Measurements from ENCODE around the gene RBM33. TPM values are rescaled to one million over a fixed set of nuclear protein-coding genes. Genes with fewer than 3 reads are reported as not detected.

The RBM33 gene
- total RNA-seq, result 10 to 100 TPM; 40.4 to 49.3 (median 43.7) TPM
- polyA plus RNA-seq, result 10 to 100 TPM; 11.6 to 24.5 (median 11.7) TPM
- long read RNA-seq, donor 1, transcript RBM33-201 (6 exons, 1,404 nt), result major isoform, 5 of 17 reads
- long read RNA-seq, donor 1, partial matches to known transcripts, result 4 of 17 reads
- long read RNA-seq, donor 1, other reads (novel, unspliced or antisense), result 7 of 17 reads
- long read RNA-seq, donor 2, transcript RBM33-201 (6 exons, 1,404 nt), result major isoform, 20 of 37 reads
- long read RNA-seq, donor 2, partial matches to known transcripts, result 8 of 37 reads
- long read RNA-seq, donor 2, other reads (novel, unspliced or antisense), result 8 of 37 reads

GRCh38 chr7:155644178-155644970, at the start of gene RBM33:
RBM33 (plus strand) TSS chr7:155644661; CDS start chr7:155644877, 216 bp downstream.
- Histone ChIP-seq H3K4me3 (peak within 1 kb of the TSS; percentile 99), H3K4me1 (peaks cover 21% of the 10 kb centered on the region), H3K27me3 (ENCODE audit: insufficient read depth in 3 of 3, low read length in 2 of 3) (no peaks in the 10 kb centered on the region), H3K9me3 (peaks cover 13% of the 10 kb centered on the region), H3K27ac (peak within 1 kb of the TSS; percentile 98), H3K36me3 (ENCODE audit: insufficient read depth in 1 of 2, low read depth in 1 of 2) (peaks cover 6 to 43% of the 10 kb centered on the region in 2 donors)
- intact Hi-C loops (cut with DNase I), result loop anchor here (5.0 to 10.0 kb wide), 2 partner anchors 47 to 90 kb away; no protein-coding TSS in a partner anchor
- 0% methylated on average over 60 to 85 of the region's 85 CpGs for WGBS, 3 donors
- peak; percentile 91 to 94 (median 92) for ATAC-seq
- DNase-seq, result peak; percentile 79 to 86
- TF ChIP-seq CTCF (IDR thresholded peaks at IDR 0.05), result no peak

GRCh38 chr7:155594961-155595366, 49.5 kb upstream of the RBM33 start:
- H3K27me3 ChIP-seq (ENCODE audit: insufficient read depth in 3 of 3, low read length in 2 of 3), result peaks cover 0 to 2% (median 0%) of the 10 kb centered on the region in 3 donors
- H3K4me1 ChIP-seq, result peaks cover 3% of the 10 kb centered on the region
- ATAC-seq, result no peak
- 25 to 41% (median 28%) methylated on average over 3 of the region's 3 CpGs for WGBS, 3 donors
- no peak for DNase-seq
- H3K9me3 ChIP-seq, result no peaks in the 10 kb centered on the region
- no peak overlapping the region for H3K4me3 ChIP-seq
- no peak overlapping the region for H3K27ac ChIP-seq
- no peaks in the 10 kb centered on the region for H3K36me3 ChIP-seq (ENCODE audit: insufficient read depth in 1 of 2, low read depth in 1 of 2)
- intact Hi-C loops (cut with DNase I), result loop anchor here (5.0 kb wide), 2 partner anchors 47 to 172 kb away; partner anchors contain the start of gene RBM33 (in 1 of the 2)
- TF ChIP-seq CTCF (IDR thresholded peaks at IDR 0.05), result no peak

- Histone ChIP-seq H3K27me3 (ENCODE audit: insufficient read depth in 3 of 3, low read length in 2 of 3) (peaks cover 0 to 7% (median 2%) of the 10 kb centered on the region in 3 donors), H3K27ac (no peak overlapping the region), H3K9me3 (no peaks in the 10 kb centered on the region), H3K4me3 (no peak overlapping the region), H3K4me1 (peaks cover 3% of the 10 kb centered on the region), H3K36me3 (ENCODE audit: insufficient read depth in 1 of 2, low read depth in 1 of 2) (no peaks in the 10 kb centered on the region)
- WGBS, 3 donors, result 76 to 81% (median 79%) methylated on average over 1 of the region's 1 CpG
- no peak for DNase-seq
- intact Hi-C loops (cut with DNase I), result loop anchor here (2.0 to 5.0 kb wide), 4 partner anchors 45 to 171 kb away; partner anchors contain the start of gene RBM33 (in 1 of the 2)
- no peak for TF ChIP-seq CTCF (IDR thresholded peaks at IDR 0.05)
- ATAC-seq, result no peak
Measured at GRCh38 chr7:155597753-155598140, 46.7 kb upstream of the RBM33 start.

DNA sequence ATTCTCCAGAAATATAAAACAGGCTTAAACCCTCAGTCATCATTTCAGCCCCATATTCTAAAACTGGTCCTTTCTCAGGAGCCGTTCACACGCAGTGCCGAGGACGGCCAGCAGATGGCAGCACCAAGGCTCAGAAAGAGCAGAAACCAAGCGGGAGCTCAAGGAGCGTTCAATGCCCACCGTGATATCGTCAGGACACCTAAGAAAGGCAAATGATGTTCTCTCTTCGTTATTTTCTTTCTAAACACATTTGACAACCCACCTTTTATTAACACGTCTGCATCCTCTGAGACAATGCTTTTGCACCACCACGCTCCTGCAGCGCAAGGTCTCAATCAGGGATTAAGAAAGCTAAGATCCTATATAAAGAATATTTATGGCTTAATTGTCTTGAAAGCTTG, 45.7 kb upstream of the RBM33 start:
- 5 to 6% (median 6%) methylated on average over 12 of the region's 12 CpGs for WGBS, 3 donors
- no peak overlapping the region for H3K4me3 ChIP-seq
- H3K36me3 ChIP-seq (ENCODE audit: insufficient read depth in 1 of 2, low read depth in 1 of 2), result no peaks in the 10 kb centered on the region
- no peaks in the 10 kb centered on the region for H3K9me3 ChIP-seq
- ATAC-seq (peak; percentile 81 to 90 (median 82)), DNase-seq (peak; percentile 76 to 89)
- TF ChIP-seq CTCF (IDR thresholded peaks at IDR 0.05), result peak; percentile 98
- H3K27ac ChIP-seq, result no peak overlapping the region
- H3K27me3 ChIP-seq (ENCODE audit: insufficient read depth in 3 of 3, low read length in 2 of 3), result peaks cover 0 to 7% (median 0%) of the 10 kb centered on the region in 3 donors
- peaks cover 3% of the 10 kb centered on the region for H3K4me1 ChIP-seq
- intact Hi-C loops (cut with DNase I), result loop anchor here (1.0 to 5.0 kb wide), 5 partner anchors 43 to 170 kb away; partner anchors contain the start of gene RBM33 (in 1 of the 2)
